C4-2B (cell line): Measurements from ENCODE around the gene PRIMA1.

Experiments used
- H3K27ac ChIP-seq: fragments of 450-650 bp; 2 replicates; pipeline ENCODE4 v1.5.1; 2017
- ZFX ChIP-seq: fragments of 450-650 bp; IDR thresholded peaks from 2 replicates; pipeline ENCODE4 v1.6.1; 2017
- TF ChIP-seq, protein P1 (sequence below): fragments of 450-650 bp; conservative IDR thresholded peaks from 2 replicates; pipeline ENCODE4 v1.5.1; 2017; ENCODE audit warnings: mild to moderate bottlenecking

The PRIMA1 gene

DNA sequence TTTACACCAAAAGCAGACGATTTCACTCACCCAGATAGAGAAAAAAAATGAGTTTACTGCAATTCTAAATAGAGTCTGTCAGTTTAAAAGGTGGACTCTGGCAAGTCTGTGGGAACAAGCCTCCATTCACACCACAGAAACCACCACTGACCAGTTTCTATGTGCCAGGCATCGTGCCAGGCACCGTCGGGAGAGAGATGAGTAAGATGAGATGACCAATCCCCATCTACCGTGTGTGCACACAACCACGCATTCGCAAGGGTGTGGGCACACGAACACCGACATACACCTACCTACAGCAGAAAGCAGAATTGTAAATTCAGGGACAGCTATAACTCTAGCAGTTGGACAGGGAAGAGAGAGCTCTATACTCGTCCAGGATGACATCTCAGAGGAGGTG, 58.3 kb downstream of the PRIMA1 start:
- no peak for TF ChIP-seq ZFX
- TF ChIP-seq, protein P1, sequence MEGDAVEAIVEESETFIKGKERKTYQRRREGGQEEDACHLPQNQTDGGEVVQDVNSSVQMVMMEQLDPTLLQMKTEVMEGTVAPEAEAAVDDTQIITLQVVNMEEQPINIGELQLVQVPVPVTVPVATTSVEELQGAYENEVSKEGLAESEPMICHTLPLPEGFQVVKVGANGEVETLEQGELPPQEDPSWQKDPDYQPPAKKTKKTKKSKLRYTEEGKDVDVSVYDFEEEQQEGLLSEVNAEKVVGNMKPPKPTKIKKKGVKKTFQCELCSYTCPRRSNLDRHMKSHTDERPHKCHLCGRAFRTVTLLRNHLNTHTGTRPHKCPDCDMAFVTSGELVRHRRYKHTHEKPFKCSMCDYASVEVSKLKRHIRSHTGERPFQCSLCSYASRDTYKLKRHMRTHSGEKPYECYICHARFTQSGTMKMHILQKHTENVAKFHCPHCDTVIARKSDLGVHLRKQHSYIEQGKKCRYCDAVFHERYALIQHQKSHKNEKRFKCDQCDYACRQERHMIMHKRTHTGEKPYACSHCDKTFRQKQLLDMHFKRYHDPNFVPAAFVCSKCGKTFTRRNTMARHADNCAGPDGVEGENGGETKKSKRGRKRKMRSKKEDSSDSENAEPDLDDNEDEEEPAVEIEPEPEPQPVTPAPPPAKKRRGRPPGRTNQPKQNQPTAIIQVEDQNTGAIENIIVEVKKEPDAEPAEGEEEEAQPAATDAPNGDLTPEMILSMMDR, result no peak
- H3K27ac ChIP-seq, result no peak overlapping the region

DNA sequence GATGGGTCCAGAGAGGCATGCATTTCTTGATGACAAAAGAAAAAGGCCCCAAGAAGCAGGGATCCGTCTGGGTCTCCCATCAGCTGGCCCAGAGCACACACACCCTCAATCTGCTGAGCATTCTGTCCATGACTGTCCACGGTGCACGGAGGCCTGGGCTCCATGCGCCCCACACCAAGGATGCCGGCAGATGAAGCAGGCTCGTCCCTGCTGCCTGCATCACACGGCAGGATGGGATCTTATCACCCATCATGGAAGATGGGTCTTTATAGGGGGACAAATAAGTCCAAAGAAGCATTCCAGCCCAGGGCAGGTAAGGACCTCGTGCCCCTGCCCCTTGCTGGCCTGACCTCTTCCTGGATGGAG, 59.7 kb downstream of the PRIMA1 start:
- no peak overlapping the region for H3K27ac ChIP-seq
- no peak for TF ChIP-seq ZFX
- TF ChIP-seq, protein P1, result no peak

DNA sequence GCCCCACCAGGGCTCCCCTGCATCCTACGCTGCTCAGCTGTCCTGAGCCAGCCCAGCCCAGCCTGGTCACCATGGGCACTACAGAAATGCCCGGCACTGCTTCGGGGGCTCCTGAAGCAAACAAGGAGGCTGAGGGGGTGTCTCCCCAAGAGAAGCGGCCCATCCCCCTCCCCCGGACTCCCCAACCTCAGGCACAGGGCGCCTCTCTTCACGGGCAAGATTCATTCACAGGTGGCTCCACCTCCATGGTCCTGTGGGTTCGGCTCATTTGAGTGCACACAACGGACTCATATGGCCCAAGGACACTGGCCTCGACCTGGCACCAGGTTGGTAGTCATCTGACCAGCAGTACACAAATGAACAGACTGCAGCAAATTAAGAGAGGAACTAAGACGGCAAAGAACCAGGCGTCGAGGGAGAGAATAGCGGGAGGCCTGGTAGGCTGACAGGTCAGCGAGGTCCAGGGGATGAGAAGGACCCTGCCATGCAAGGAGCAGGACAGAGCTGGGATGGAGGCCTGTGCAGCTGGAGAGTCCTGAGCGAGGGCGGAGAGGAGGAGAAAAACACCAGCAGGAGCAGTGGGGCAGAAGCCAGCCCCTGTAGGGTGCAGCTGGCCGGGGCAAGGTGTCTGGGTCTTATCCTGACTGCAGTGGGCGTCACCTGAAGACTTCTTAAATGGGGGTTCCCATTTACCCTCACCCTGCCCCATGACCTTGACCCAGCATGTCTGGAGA, 60.2 kb downstream of the PRIMA1 start:
- TF ChIP-seq, protein P1, result no peak
- TF ChIP-seq ZFX, result no peak
- H3K27ac ChIP-seq, result no peak overlapping the region

DNA sequence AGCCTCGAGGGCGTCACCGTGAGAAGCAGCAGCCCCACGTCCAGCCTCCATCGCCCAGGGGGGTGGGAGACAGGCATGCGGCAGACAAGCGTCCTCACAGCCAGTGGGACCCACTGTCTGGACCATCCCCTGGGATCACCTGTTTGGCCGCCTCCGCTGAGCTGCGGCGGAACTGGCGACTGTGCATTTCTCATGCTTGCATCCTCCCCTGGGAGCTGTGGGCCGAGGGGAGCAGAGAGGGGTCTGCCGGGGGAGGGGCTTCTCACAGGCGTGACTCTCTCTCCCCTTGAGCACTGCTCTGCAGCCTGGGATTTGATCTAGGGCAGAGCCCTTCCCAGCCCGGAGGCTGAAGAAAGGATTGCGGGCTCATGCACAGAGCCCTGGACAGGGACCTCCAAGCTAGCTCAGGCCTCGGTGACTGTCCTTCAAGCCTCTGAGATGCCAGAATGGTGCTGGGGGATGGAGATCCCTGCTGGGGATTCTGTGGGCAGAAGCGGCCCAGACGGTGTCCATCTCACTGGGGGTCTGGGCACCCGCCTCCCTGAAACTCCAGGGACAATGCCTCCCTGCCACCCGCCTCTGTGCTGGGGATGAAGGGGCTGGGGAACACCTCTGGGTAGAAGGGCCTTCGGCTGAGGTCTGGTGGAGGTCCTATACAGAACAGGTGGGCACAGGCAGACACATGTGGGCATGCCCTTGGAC, 61.1 kb downstream of the PRIMA1 start:
- H3K27ac ChIP-seq, result no peak overlapping the region
- no peak for TF ChIP-seq ZFX
- TF ChIP-seq, protein P1, result no peak

DNA sequence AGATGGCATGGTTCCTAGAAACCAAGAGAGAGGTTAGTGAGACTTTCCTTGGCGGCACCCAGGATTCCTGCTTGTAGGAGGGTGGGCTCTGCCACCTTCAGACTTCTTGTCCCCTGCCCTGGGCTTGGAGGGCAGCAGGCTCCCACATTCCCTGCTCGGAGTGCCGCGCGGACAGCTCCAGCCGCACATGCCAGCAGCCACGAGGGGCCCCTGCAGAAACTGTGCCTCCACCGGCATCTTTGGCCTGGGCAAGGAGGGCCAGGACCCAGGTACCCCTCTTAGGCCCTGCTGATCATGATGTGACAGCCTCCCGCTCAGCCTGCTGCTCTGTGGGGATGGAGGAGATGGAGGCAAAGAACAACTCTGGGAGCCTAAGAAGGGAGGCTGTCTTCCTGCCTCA, 62.3 kb downstream of the PRIMA1 start:
- H3K27ac ChIP-seq, result no peak overlapping the region
- TF ChIP-seq, protein P1, result no peak
- TF ChIP-seq ZFX, result no peak

DNA sequence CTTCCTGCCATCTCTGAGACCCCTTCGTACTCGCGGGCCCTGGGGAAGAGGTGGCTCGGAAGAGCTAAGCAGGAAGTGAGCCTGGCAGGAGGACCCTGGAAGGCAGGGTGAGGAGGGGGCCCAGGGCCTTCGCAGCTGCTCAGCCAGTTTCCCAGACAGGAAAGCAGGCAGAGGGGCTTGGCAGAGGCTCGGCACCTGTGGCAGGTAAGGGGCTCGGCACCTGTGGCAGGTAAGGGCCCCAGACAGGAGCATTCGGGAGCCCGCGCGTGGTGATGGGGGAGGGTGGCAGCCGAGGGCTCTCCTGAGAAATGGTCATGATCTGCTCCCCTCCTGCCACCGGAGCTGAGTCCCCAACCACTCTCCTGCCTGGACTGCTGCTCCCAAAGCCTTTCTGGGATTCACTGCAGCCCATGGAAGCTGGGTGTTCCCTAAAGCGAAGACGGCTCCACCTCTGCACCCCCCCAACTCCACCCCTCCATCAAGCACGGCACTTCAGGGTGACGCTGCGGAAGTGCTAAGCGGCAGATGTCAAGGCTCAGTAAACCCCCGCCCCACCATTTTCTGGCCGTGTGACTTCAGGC, 63.2 kb downstream of the PRIMA1 start:
- H3K27ac ChIP-seq, result no peak overlapping the region
- TF ChIP-seq, protein P1, result no peak
- TF ChIP-seq ZFX, result no peak

DNA sequence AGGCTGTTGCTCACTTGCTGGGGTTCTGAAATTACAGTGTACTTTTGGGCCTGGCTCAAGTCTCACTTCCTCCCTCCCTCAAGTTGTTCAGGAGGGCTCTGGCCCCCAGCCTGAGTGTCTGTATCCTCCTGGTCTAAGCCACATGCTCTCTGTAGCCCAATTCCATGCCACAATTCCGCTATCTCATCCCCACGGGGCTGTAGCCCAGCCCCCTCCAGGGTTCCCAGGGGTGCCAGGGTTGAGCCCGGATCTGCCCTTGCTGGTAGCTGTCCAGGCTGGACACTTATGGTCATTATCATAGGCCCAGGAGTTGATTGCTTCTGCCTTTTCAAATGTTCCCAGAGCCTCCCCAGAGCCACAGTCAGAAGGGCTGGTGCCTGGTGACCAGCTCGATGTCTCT, 65.3 kb downstream of the PRIMA1 start:
- TF ChIP-seq, protein P1, result no peak
- no peak for TF ChIP-seq ZFX
- no peak overlapping the region for H3K27ac ChIP-seq
